Left kidney (tissue), 2 donors: ENCODE measurements around the gene SULF2. TPM values are rescaled to one million over a fixed set of nuclear protein-coding genes. Genes with fewer than 3 reads are reported as not detected.

Source experiments
- DNase-seq: peaks from one replicate; pipeline ENCODE4 v3.0.0-alpha.2; 2013
- polyA plus RNA-seq: library from polyadenylated mRNA; unstranded; fragments of 120-200 nt; gene quantifications from one replicate; pipeline ENCODE4 v1.2.1, GENCODE V29; 2013; ENCODE audit not compliant: insufficient read length

Gene SULF2
- polyA plus RNA-seq, 1 donor: 71.7 TPM

- peak; percentile 87 for DNase-seq
Measured at GRCh38 chr20:47785854-47786764, 828 bp upstream of the SULF2 start.

GRCh38 chr20:47784599-47785310, 526 bp downstream of the SULF2 start:
- DNase-seq: no peak

- no peak for DNase-seq
Measured at GRCh38 chr20:47783828-47784598, 1.3 kb downstream of the SULF2 start.

GRCh38 chr20:47782920-47783552, 2.2 kb downstream of the SULF2 start:
- no peak for DNase-seq

- DNase-seq: no peak
Measured at GRCh38 chr20:47782076-47782475, 3.2 kb downstream of the SULF2 start.

GRCh38 chr20:47781632-47782031, 3.6 kb downstream of the SULF2 start:
- DNase-seq: no peak

GRCh38 chr20:47780720-47781389, 4.4 kb downstream of the SULF2 start:
- no peak for DNase-seq

GRCh38 chr20:47778398-47779354, 6.6 kb downstream of the SULF2 start:
- no peak for DNase-seq

GRCh38 chr20:47777220-47777619, 8.1 kb downstream of the SULF2 start:
- DNase-seq: no peak

GRCh38 chr20:47776639-47777038, 8.6 kb downstream of the SULF2 start:
- DNase-seq: no peak

- no peak for DNase-seq
Measured at GRCh38 chr20:47775841-47776240, 9.4 kb downstream of the SULF2 start.

GRCh38 chr20:47775039-47775438, 10.2 kb downstream of the SULF2 start:
- no peak for DNase-seq

GRCh38 chr20:47774131-47774777, 11.0 kb downstream of the SULF2 start:
- no peak for DNase-seq

GRCh38 chr20:47773371-47773786, 11.9 kb downstream of the SULF2 start:
- no peak for DNase-seq

- no peak for DNase-seq
Measured at GRCh38 chr20:47770935-47771334, 14.3 kb downstream of the SULF2 start.

- DNase-seq: no peak
Measured at GRCh38 chr20:47768016-47768824, 17.1 kb downstream of the SULF2 start.

- DNase-seq: no peak
Measured at GRCh38 chr20:47765691-47766594, 19.3 kb downstream of the SULF2 start.

- DNase-seq: no peak
Measured at GRCh38 chr20:47765271-47765670, 20.0 kb downstream of the SULF2 start.
